ENCODE measurements around the gene NSFL1C.
A peak's percentile ranks its signal among the peaks of the same experiment; 100 is the strongest.
"Not testable (repeated sequence)": the region's sequence is repeated elsewhere in the genome, so short reads cannot be mapped to it uniquely, and the experiment has no call there.

NSFL1C gene

DNA sequence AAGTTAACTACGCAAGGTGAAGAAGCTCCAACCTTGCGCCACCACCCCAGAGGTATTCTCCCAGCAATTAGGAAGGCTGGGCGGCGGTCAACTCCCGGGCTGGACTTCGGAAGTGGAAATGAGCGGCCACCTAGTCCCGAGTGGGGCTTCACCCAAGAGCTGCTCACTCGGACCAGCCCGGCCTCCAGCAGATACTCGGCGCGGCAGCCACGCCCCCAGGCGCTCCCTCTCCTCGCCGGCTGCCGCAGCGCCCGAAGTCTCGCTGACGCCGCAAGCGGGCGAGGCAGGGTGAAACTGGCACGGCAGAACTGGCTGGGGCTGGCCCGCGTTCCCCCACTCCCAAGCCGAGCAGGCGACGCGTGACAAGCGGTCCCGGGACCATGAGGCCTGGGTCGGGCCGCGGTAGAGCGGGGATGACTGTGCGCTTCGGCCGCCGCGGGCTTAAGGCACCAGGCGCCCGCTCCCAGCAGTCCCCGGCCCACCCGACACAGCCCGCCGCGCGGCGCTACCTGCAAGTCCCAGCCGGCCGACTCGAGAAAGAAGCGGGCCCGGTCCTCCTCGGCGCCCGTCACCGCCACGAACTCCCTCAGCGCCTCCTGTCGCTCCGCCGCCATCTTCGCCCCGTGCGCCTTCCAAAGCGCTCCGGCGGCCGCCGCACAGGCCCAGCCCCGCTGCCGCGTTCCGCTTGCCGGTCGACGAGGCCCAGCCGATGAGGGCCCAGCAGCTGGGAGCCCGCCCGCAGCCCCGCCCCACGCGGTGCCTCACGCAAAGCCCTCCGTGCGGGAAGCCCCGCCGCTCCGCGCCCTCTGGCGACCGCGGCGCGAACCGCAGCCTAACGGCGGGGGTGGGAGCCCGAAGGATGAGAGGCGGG lies at the start of gene NSFL1C:
TSS of gene NSFL1C (minus strand) at position 639 of the 871 bp plus-strand sequence. CDS start at position 614, 25 bp downstream.
- peak; percentile 93 to 98 (median 95) for DNase-seq (ENCODE audit: low read depth in 3 of 3, low spot score in 1 of 3)

- DNase-seq (ENCODE audit: low read depth in 3 of 3, low spot score in 1 of 3) = no peak
These were observed 47.2 kb upstream of the NSFL1C start for GRCh38 chr20:1513801-1514200.

GRCh38 chr20:1509237-1509636 lies 42.6 kb upstream of the NSFL1C start:
- no peak for DNase-seq (ENCODE audit: low read depth in 3 of 3, low spot score in 1 of 3)

- DNase-seq (ENCODE audit: low read depth in 3 of 3, low spot score in 1 of 3) = no peak
These were observed 41.9 kb upstream of the NSFL1C start for GRCh38 chr20:1508574-1508973.

DNA sequence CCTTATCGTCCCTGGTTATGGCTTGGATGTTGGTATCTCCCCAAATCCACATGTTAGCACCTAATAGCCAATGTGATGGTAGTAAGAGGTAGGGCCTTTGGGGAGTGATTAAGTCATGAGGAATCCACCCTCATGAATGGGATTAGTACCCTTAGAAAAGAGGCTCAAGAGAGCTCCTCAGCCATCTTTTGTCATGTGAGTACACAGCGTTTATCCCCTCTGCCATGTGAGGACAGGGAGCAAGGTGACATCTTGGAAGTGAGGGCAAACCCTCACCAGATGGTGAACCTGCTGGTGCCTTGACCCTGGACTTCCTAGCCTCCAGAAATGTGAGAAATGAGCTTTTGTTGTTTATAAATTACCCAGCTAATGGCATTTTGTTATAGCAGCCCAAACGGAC lies 40.6 kb upstream of the NSFL1C start:
- DNase-seq (ENCODE audit: low read depth in 3 of 3, low spot score in 1 of 3) = no peak

DNA sequence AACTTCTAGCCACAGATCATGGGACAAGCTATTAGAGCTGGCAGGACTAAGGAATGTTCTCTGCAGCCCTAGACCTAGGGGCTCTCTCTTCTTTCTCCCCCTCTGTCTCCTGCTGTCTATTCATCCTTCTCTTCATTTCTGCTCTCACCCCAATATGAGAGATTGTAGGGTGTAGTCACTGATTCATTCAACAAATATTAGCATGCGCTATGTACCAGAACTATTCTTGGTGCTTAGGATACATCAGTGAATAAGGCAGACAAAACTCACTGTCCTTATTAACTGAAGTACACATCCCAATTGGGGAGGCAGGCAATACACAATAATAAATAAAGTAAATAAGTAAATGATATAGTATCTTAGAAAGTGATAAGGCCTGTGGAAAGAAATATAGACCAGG lies 39.2 kb upstream of the NSFL1C start:
- no peak for DNase-seq (ENCODE audit: low read depth in 3 of 3, low spot score in 1 of 3)

DNA sequence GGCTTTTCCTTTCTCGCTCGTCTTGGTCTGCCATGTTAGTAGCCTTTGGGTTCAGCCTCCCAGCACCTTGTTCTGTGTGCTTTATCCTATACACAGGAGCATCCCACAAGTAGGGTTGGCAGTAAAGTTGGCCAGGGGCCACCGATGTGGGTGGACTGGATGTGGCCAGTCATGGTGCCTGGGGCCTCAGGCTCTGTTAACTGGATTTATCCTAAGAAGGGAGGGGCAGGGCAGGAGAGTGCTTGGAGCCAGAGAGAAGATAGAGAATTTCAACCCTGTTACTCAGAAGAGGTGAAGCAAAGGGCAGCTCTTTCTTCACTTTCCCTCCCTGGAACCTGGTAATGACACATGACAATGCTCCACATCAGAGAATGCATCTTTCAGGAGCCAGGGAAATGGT lies 38.7 kb upstream of the NSFL1C start:
- no peak for DNase-seq (ENCODE audit: low read depth in 3 of 3, low spot score in 1 of 3)

GRCh38 chr20:1503564-1504227 lies 37.0 kb upstream of the NSFL1C start:
- peak; percentile 45 to 54 (median 47) for DNase-seq (ENCODE audit: low read depth in 3 of 3, low spot score in 1 of 3)

DNA sequence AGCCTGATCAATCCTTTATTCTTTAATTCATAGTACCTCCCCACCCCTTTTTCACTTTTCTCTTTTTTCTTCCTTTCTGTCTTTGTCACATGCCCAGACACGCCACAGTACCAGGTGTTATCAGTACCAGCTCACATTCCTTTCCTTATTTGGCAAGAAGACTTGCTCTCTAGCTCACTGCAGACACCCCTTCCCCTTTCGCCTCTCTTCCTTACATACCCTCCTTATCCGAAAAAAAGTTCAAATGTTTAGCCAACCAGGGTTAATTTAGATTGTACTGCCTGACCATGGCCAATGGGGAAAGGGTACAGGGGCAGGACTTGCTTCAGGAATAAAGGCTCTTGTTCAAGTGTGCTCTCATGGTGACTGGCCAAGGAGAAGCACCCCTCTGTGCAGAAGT lies 33.8 kb upstream of the NSFL1C start:
- no peak for DNase-seq (ENCODE audit: low read depth in 3 of 3, low spot score in 1 of 3)

GRCh38 chr20:1499528-1500420 lies 33.1 kb upstream of the NSFL1C start:
- DNase-seq (ENCODE audit: low read depth in 3 of 3, low spot score in 1 of 3) = no peak

DNA sequence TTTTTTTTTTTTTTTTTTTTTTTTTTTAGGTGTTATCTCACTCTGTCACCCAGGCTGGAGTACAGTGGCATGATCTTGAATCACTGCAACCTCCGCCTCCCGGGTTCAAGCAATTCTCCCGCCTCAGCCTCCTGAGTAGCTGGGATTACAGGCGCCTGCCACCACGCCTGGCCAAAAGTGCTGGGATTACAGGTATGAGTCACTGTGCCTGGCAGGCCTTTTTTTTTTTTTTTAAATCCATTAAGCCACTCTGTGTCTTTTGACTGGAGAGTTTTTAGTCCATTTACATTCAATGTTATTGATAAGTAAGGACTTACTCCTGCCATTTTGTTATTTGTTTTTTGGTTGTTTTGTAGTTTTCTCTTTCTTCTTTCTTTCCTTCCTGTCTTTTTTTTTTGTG lies 30.7 kb upstream of the NSFL1C start:
- DNase-seq (ENCODE audit: low read depth in 3 of 3, low spot score in 1 of 3) = not testable (repeated sequence)

- no peak for DNase-seq (ENCODE audit: low read depth in 3 of 3, low spot score in 1 of 3)
These were observed 30.3 kb upstream of the NSFL1C start for GRCh38 chr20:1496930-1497329.

GRCh38 chr20:1494436-1494835 lies 27.8 kb upstream of the NSFL1C start:
- no peak for DNase-seq (ENCODE audit: low read depth in 3 of 3, low spot score in 1 of 3)

- no peak for DNase-seq (ENCODE audit: low read depth in 3 of 3, low spot score in 1 of 3)
These were observed 26.9 kb upstream of the NSFL1C start for GRCh38 chr20:1493536-1493935.

- no peak for DNase-seq (ENCODE audit: low read depth in 3 of 3, low spot score in 1 of 3)
These were observed 25.4 kb upstream of the NSFL1C start for GRCh38 chr20:1491860-1492642.

GRCh38 chr20:1491281-1491840 lies 24.7 kb upstream of the NSFL1C start, which contains the start of gene SIRPB2:
Gene SIRPB2, minus strand, starts transcription at chr20:1491420. Its CDS starts 61 bp downstream, at chr20:1491359.
- DNase-seq (ENCODE audit: low read depth in 3 of 3, low spot score in 1 of 3) = no peak

DNA sequence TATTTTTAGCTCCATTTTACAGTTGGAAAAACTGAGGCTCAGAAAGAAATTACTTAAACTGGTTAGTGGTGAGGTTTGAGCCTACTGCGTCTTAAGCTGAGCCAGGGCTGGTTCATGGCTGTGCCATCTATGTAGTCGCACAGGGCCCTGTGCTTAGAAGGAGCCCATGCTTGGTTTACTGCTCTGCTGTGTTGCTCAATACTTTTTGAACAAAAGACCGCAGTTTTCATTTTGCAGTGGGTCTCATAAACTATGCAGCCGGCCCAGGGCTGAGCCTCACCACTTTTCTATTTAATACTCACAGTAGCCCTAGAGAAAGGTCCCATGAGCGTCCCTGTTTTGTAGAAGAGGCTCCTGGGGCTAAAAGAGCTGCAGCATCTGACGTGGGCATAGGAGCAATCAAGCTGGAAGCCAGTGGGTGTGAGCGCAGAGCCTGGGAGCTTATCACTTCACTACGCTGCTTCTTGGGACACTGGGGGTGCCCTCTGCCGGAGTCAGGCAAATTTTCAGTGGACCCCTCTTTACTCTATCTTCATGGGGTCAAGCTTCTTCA lies 24.1 kb upstream of the NSFL1C start:
- no peak for DNase-seq (ENCODE audit: low read depth in 3 of 3, low spot score in 1 of 3)

DNA sequence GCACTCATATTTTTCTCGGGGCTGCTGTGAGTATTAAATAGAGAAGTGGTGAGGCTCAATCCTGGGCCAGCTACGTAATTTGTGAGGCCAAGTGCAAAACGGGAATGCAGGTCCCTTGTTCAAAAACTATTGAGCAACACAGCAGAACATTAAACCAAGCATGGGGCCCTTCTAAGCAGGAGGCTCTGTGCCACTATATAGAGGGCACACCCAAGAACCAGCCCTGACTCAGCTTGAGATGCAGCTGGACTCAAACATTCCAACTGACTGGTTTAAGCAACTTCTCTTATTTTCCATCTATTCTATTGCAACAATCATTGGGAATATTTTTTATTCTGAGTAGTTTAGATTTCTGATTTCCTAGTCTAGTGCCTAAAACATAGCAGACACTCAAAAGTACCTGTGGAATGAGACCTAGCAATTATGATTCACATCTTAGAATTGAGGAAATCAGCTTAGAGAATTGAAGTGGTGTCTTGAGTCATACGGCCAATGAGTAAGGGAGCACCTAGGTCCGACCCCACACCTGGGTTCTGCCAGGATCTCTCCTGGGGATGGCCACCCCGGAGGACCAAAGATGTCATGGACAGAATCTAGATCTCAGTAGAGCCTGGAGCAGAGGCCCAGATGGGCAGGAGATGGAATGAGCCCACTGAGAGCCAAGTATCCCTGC lies 23.3 kb upstream of the NSFL1C start:
- DNase-seq (ENCODE audit: low read depth in 3 of 3, low spot score in 1 of 3) = no peak

DNA sequence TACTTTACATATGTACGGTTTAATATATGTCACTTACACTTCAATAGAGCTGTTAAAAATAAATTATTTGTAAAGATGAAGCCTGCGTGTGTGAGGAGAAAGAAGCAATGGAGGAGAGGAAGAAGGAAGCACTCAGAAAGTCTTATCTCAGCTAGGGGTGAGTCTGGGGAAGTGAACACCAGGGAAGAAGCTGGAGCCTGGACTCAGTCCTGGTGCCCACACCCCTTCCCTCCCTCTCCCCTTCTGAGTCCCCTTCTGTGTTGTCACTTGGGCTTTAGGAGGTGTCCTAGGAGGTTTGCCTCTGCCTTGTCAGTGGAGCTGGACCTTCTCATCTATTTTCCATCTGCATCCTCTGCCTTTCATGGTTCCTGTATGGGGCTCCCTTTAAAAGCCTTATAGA lies 22.7 kb upstream of the NSFL1C start:
- no peak for DNase-seq (ENCODE audit: low read depth in 3 of 3, low spot score in 1 of 3)

Measured in stimulated activated CD4-positive, alpha-beta T cell treated with anti-CD3 and anti-CD28 coated beads, TNF-alpha, amount 100 ng/mL, for 1 hour (primary cell).